Left lung (tissue), 10 donors: ENCODE data around the gene CPA3. TPM values are rescaled to one million over a fixed set of nuclear protein-coding genes. Genes with fewer than 3 reads are reported as not detected.
A peak's percentile ranks its signal among the peaks of the same experiment; 100 is the strongest.

ENCODE experiments used
- ATAC-seq: fragments of 200-7000 bp; cut with Tn5 transposase; one replicate; pipeline ENCODE4 v1.9.1; 2020; ENCODE audit warnings: moderate library complexity
- DNase-seq, 4 donors: peaks; one replicate each; pipeline ENCODE4 v3.0.0-alpha.2; 2013 to 2020
- H3K27ac ChIP-seq, 2 donors: fragments of 200-600 bp; sonication (generic) in 1 of 2; one replicate each; pipeline versions ENCODE4 v1.5.0 to v1.8.0; 2020 to 2021
- H3K27me3 ChIP-seq, 2 donors: fragments of 200-600 bp; sonication (generic) in 1 of 2; one replicate each; pipeline versions ENCODE4 v1.5.0 to v1.8.0; 2020 to 2021
- H3K36me3 ChIP-seq, 2 donors: fragments of 200-600 bp; sonication (generic) in 1 of 2; one replicate each; pipeline versions ENCODE4 v1.5.0 to v1.8.0; 2020 to 2021
- H3K4me1 ChIP-seq, 2 donors: fragments of 200-600 bp; one replicate each; pipeline ENCODE4 v1.8.0; 2021
- H3K4me3 ChIP-seq, 2 donors: fragments of 200-600 bp; sonication (generic) in 1 of 2; one replicate each; pipeline versions ENCODE4 v1.5.0 to v1.8.0; 2020 to 2021; ENCODE audit warnings: mild to moderate bottlenecking in 1 of 2
- H3K9me3 ChIP-seq, 2 donors: fragments of 200-600 bp; sonication (generic) in 1 of 2; one replicate each; pipeline versions ENCODE4 v1.5.0 to v1.8.0; 2020 to 2021
- intact Hi-C, 2 donors: fragments of 100-400 bp; cut with DNase I; formaldehyde crosslinking; loops; one replicate each; pipeline versions ENCODE4 v1.11.2 to v1.14.2; 2022
- polyA plus RNA-seq, 6 donors: library from polyadenylated mRNA; unstranded; fragments of 120-200 nt; gene quantifications; one replicate each; pipeline ENCODE4 v1.2.1, GENCODE V29; 2013; ENCODE audit not compliant: insufficient read length in 6 of 6
- total RNA-seq, 2 donors: library from RNA; stranded (reverse); fragmentation: NEBNext Ultra II Directional; extraction: Animal tissue kit (Norgen Biotek cat#: 25700); gene quantifications; one replicate each; pipeline ENCODE4 v1.2.1, GENCODE V29; 2021
- TF ChIP-seq, protein P1 (sequence below), 2 donors: fragments of 200-600 bp; sonication (generic) in 1 of 2; IDR thresholded peaks; one replicate each; pipeline versions ENCODE4 v1.5.0 to v1.8.0; 2021; ENCODE audit warnings: antibody characterized with exemption in 2 of 2
- donor health status: DM: no; HTN: yes; CAD: no.
- donor health status: DM: no; HTN: no; CAD: no.

Gene CPA3
- total and polyA plus RNA-seq, 8 donors = 0.24 to 15.2 (median 0.40) TPM

GRCh38 chr3:148820361-148821245 is 44.5 kb upstream of the CPA3 start:
- DNase-seq (peak in 2 of 4 donors; percentile 12 to 25), ATAC-seq (no peak)
- H3K4me1 ChIP-seq = no peaks in the 10 kb centered on the region
- TF ChIP-seq, protein P1, sequence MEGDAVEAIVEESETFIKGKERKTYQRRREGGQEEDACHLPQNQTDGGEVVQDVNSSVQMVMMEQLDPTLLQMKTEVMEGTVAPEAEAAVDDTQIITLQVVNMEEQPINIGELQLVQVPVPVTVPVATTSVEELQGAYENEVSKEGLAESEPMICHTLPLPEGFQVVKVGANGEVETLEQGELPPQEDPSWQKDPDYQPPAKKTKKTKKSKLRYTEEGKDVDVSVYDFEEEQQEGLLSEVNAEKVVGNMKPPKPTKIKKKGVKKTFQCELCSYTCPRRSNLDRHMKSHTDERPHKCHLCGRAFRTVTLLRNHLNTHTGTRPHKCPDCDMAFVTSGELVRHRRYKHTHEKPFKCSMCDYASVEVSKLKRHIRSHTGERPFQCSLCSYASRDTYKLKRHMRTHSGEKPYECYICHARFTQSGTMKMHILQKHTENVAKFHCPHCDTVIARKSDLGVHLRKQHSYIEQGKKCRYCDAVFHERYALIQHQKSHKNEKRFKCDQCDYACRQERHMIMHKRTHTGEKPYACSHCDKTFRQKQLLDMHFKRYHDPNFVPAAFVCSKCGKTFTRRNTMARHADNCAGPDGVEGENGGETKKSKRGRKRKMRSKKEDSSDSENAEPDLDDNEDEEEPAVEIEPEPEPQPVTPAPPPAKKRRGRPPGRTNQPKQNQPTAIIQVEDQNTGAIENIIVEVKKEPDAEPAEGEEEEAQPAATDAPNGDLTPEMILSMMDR (IDR thresholded peaks at IDR 0.05) = no peak
- H3K27me3 ChIP-seq = no peaks in the 10 kb centered on the region
- H3K36me3 ChIP-seq = no peaks in the 10 kb centered on the region
- H3K27ac ChIP-seq = no peak overlapping the region
- H3K9me3 ChIP-seq = peaks cover 0 to 5% of the 10 kb centered on the region in 2 donors
- intact Hi-C loops = no loop called here
- H3K4me3 ChIP-seq = no peak overlapping the region

- Histone ChIP-seq H3K4me1 (no peaks in the 10 kb centered on the region), H3K9me3 (peaks cover 0 to 5% of the 10 kb centered on the region in 2 donors), H3K36me3 (no peaks in the 10 kb centered on the region), H3K27ac (no peak overlapping the region), H3K27me3 (no peaks in the 10 kb centered on the region), H3K4me3 (no peak overlapping the region)
- ATAC-seq = no peak
- TF ChIP-seq, protein P1 (IDR thresholded peaks at IDR 0.05) = no peak
- intact Hi-C loops = no loop called here
- DNase-seq = no peak
These were observed 42.1 kb upstream of the CPA3 start for GRCh38 chr3:148823026-148823425.

DNA sequence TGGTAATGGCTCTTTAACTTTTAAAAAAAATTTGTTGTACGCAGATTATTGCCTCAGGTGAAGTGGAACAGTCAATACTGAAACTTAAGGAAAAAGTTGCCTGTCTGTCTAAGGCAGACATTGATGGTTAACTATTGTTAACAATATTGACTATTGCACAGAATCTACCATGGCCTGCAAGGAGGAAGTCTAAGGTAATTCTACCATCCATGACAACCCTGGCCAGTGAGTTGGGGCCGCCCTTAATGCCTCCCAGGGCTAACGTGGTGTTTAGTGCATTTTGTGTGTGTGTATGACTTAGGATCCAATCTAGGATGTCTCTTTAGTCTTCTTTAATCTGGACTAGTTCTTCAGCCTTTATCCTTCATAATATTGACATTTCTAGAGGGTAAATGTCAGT is 39.6 kb upstream of the CPA3 start:
- peaks cover 0 to 5% of the 10 kb centered on the region in 2 donors for H3K9me3 ChIP-seq
- no peaks in the 10 kb centered on the region for H3K27me3 ChIP-seq
- ATAC-seq (no peak), DNase-seq (no peak)
- no peak overlapping the region for H3K27ac ChIP-seq
- H3K4me3 ChIP-seq = no peak overlapping the region
- TF ChIP-seq, protein P1 (IDR thresholded peaks at IDR 0.05) = no peak
- no peaks in the 10 kb centered on the region for H3K4me1 ChIP-seq
- H3K36me3 ChIP-seq = no peaks in the 10 kb centered on the region
- intact Hi-C loops = no loop called here

DNA sequence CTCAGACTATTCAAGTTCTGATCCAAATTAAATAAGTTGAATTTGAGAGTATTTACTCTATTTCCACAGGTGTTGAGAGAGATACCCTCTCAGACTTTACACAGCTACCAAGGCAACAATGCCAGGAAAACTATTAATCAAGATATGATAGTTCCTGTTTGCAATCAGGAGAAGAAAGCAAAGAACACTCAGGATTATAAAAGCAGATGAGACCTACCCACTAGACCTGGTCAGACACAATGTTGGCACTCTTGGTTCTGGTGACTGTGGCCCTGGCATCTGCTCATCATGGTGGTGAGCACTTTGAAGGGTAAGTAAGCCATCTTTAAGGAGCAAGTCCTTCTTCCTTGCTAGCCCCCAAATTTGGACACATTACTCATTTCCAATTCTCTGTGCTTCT is 37.5 kb upstream of the CPA3 start, which contains the start of gene CPB1:
TSS of gene CPB1 (plus strand) at position 227 of the 400 bp plus-strand sequence. CDS start at position 240, 13 bp downstream.
- DNase-seq (no peak), ATAC-seq (no peak)
- H3K36me3 ChIP-seq = no peaks in the 10 kb centered on the region
- no peak within 1 kb of the TSS for H3K27ac ChIP-seq
- TF ChIP-seq, protein P1 (IDR thresholded peaks at IDR 0.05) = no peak
- intact Hi-C loops = no loop called here
- no peaks in the 10 kb centered on the region for H3K27me3 ChIP-seq
- no peaks in the 10 kb centered on the region for H3K9me3 ChIP-seq
- H3K4me3 ChIP-seq = no peak within 1 kb of the TSS
- H3K4me1 ChIP-seq = no peaks in the 10 kb centered on the region

DNA sequence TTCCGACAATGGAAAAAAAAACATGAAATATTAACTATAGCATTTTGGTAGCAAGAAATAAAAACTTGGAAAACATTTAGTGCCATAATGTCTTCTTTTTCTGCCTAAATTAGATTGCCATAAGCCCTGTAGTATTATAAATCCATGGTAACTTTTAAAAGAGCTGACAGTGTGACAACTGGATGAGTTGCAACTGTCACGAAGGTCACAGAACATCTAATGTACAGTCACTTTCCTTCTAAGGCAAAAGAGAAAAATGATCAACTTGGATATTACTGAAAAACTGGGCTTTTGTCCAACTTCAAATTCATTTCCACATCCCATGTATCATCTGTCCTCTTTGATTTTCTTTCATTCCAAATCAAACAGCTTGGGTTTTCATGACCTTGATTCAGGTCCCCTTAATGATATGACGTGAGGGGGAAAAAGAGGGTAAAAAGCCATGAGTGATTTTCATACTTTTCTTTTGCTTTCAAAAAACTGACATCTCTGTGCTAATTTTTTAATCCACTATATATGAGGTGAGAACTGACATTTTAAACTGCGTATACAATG is 36.9 kb upstream of the CPA3 start:
- ATAC-seq (no peak), DNase-seq (peak in 2 of 4 donors; percentile 30 to 39)
- intact Hi-C loops = no loop called here
- Histone ChIP-seq H3K27me3 (no peaks in the 10 kb centered on the region), H3K27ac (no peak overlapping the region), H3K4me3 (no peak overlapping the region), H3K36me3 (no peaks in the 10 kb centered on the region), H3K4me1 (no peaks in the 10 kb centered on the region), H3K9me3 (no peaks in the 10 kb centered on the region)
- TF ChIP-seq, protein P1 (IDR thresholded peaks at IDR 0.05) = no peak
